ENCODE results near the gene MSL3B.

- no peak for TF ChIP-seq CTCF (IDR thresholded peaks at IDR 0.05)
- TF ChIP-seq POLR2A (IDR thresholded peaks at IDR 0.05): no peak
Measured at GRCh38 chr2:233824373-233824772, 43.8 kb downstream of the MSL3B start.
